OCI-LY1 (cell line): ENCODE data around the gene CCBE1.

Experiments used
- EZH2 ChIP-seq: fragments of 200-600 bp; sonication (generic), shearing (Covaris generic); IDR thresholded peaks from 2 replicates; pipeline ENCODE4 v1.8.0; 2017; ENCODE audit warnings: borderline replicate concordance, mixed run types, mild to moderate bottlenecking, antibody characterized with exemption, low read length, moderate library complexity, mixed read lengths
- TF ChIP-seq, protein P1 (sequence below): fragments of 200-600 bp; sonication (generic), shearing (Covaris generic); IDR thresholded peaks from 2 replicates; pipeline ENCODE4 v1.5.1; 2017; ENCODE audit warnings: mild to moderate bottlenecking, antibody characterized with exemption, low read length, moderate library complexity, mixed read lengths

DNA sequence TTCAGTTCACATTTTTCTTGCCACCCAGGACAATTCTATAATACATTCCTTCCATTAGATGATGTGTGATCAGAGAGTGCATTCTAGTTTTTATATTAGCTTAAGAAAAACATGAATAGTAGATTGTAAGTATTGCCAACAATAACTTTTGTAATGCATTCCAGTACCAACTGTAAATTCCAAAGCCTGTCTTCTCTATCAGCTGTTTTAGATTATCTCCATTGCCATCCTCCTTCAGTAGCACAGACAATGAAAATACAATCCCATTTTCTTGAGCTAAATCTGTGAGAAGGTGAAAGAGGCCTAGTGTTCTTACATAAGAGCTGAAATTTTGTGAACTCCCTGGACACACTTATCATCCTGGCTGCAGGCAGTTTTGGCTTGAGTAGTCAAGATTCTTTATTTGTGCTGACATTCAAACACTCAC lies 103.9 kb downstream of the CCBE1 start:
- TF ChIP-seq, protein P1, sequence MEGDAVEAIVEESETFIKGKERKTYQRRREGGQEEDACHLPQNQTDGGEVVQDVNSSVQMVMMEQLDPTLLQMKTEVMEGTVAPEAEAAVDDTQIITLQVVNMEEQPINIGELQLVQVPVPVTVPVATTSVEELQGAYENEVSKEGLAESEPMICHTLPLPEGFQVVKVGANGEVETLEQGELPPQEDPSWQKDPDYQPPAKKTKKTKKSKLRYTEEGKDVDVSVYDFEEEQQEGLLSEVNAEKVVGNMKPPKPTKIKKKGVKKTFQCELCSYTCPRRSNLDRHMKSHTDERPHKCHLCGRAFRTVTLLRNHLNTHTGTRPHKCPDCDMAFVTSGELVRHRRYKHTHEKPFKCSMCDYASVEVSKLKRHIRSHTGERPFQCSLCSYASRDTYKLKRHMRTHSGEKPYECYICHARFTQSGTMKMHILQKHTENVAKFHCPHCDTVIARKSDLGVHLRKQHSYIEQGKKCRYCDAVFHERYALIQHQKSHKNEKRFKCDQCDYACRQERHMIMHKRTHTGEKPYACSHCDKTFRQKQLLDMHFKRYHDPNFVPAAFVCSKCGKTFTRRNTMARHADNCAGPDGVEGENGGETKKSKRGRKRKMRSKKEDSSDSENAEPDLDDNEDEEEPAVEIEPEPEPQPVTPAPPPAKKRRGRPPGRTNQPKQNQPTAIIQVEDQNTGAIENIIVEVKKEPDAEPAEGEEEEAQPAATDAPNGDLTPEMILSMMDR: no peak
- TF ChIP-seq EZH2: no peak
